Measurements from ENCODE around the gene CDH20.
A peak's percentile ranks its signal among the peaks of the same experiment; 100 is the strongest.

Gene CDH20

DNA sequence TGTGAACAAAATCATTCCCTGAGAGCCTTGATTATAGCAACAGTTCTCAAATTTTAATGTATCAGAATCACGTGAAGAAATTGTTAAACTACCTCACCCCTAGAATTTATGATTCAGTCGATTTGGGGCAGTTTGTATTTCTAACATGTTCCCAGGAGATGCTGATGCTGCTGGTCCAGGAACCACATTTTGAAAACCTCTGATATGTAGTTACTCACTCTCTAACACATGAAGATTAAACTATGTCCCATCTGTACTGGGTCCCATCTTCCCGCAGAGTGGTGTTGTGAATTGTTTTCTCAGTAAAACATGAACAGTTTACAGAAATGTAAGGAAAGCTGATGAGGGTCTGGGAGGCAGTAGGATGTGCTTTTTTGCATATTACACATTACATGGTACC lies 223.1 kb downstream of the CDH20 start:
- Histone ChIP-seq H2BK12ac (ENCODE audit: low read length in 2 of 2) (no peak overlapping the region), H3K36me3 (ENCODE audit: control insufficient read depth in 1 of 2, insufficient read depth in 2 of 2, low read depth in 1 of 2, low read length in 2 of 2) (peaks cover 0 to 8% of the 10 kb centered on the region in 2 experiments), H3K4me3 (ENCODE audit: insufficient read depth in 1 of 2, low read depth in 1 of 2, low read length in 2 of 2) (no peak overlapping the region), H3K18ac (ENCODE audit: low read depth in 1 of 2, low read length in 2 of 2) (no peak overlapping the region), H3K23ac (ENCODE audit: low read length in 2 of 2) (no peak overlapping the region), H2BK5ac (ENCODE audit: low read depth, low read length, poor library complexity, severe bottlenecking) (no peak overlapping the region), H3K9me3 (ENCODE audit: control insufficient read depth, low read length) (no peaks in the 10 kb centered on the region), H4K91ac (ENCODE audit: low read length) (no peak overlapping the region), H2AFZ (ENCODE audit: low read depth, low read length) (no peak overlapping the region), H3K27me3 (ENCODE audit: control insufficient read depth in 1 of 2, insufficient read depth in 1 of 2, low read length in 2 of 2) (no peaks in the 10 kb centered on the region), H3K9ac (ENCODE audit: low read length) (no peak overlapping the region), H2AK5ac (ENCODE audit: low read length, severe bottlenecking) (no peak overlapping the region), H4K8ac (ENCODE audit: low read length) (no peak overlapping the region), H2BK15ac (ENCODE audit: low read depth, poor library complexity, severe bottlenecking) (no peak overlapping the region), H2BK120ac (ENCODE audit: low read depth, low read length) (no peak overlapping the region), H3K79me1 (replicated peaks; ENCODE audit: low read length, poor library complexity, severe bottlenecking) (no peaks in the 10 kb centered on the region), H3K4me1 (ENCODE audit: control insufficient read depth, insufficient read depth, low read depth, low read length) (no peaks in the 10 kb centered on the region), H3K4ac (ENCODE audit: low read depth in 1 of 2, low read length in 2 of 2) (no peak overlapping the region), H3K27ac (ENCODE audit: low read length, poor library complexity, severe bottlenecking) (no peak overlapping the region), H3K4me2 (ENCODE audit: low read length, poor library complexity, severe bottlenecking) (no peak overlapping the region), H3K14ac (ENCODE audit: low read length in 2 of 2) (no peak overlapping the region)
- 100% methylated on average over 2 of the region's 3 CpGs for WGBS
- no peak for DNase-seq

DNA sequence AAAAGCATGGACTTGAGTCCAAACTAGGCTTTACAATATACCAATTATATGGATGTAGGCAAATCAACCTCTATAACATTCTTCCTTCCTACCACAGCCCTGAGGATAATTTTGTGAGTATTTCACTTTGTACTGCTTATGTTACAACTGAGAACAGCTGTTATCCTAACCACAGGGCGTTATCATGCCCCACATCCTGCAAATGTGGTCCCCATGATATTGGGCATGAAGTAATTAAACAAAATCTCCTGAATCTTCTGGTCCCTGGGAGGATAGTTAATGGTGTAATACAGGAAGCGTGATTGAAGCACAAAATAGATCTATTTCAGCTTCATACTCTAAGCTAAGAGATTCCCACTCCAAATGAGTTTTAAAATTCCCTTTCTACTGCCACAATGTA lies 223.6 kb downstream of the CDH20 start:
- H3K4me1 ChIP-seq (ENCODE audit: control insufficient read depth, insufficient read depth, low read depth, low read length) = no peaks in the 10 kb centered on the region
- H3K4me2 ChIP-seq (ENCODE audit: low read length, poor library complexity, severe bottlenecking) = no peak overlapping the region
- H2AK5ac ChIP-seq (ENCODE audit: low read length, severe bottlenecking) = no peak overlapping the region
- H2BK12ac ChIP-seq (ENCODE audit: low read length in 2 of 2) = no peak overlapping the region
- no peak overlapping the region for H3K9ac ChIP-seq (ENCODE audit: low read length)
- no peaks in the 10 kb centered on the region for H3K9me3 ChIP-seq (ENCODE audit: control insufficient read depth, low read length)
- no peak overlapping the region for H3K23ac ChIP-seq (ENCODE audit: low read length in 2 of 2)
- H2BK5ac ChIP-seq (ENCODE audit: low read depth, low read length, poor library complexity, severe bottlenecking) = no peak overlapping the region
- H4K8ac ChIP-seq (ENCODE audit: low read length) = no peak overlapping the region
- H3K18ac ChIP-seq (ENCODE audit: low read depth in 1 of 2, low read length in 2 of 2) = no peak overlapping the region
- no peak overlapping the region for H3K27ac ChIP-seq (ENCODE audit: low read length, poor library complexity, severe bottlenecking)
- no peak overlapping the region for H2BK15ac ChIP-seq (ENCODE audit: low read depth, poor library complexity, severe bottlenecking)
- H3K4me3 ChIP-seq (ENCODE audit: insufficient read depth in 1 of 2, low read depth in 1 of 2, low read length in 2 of 2) = no peak overlapping the region
- WGBS = no CpG with 5 or more reads among the region's 2 CpGs
- no peaks in the 10 kb centered on the region for H3K79me1 ChIP-seq (replicated peaks; ENCODE audit: low read length, poor library complexity, severe bottlenecking)
- no peak overlapping the region for H2AFZ ChIP-seq (ENCODE audit: low read depth, low read length)
- H2BK120ac ChIP-seq (ENCODE audit: low read depth, low read length) = no peak overlapping the region
- H3K4ac ChIP-seq (ENCODE audit: low read depth in 1 of 2, low read length in 2 of 2) = no peak overlapping the region
- H3K36me3 ChIP-seq (ENCODE audit: control insufficient read depth in 1 of 2, insufficient read depth in 2 of 2, low read depth in 1 of 2, low read length in 2 of 2) = peaks cover 0 to 8% of the 10 kb centered on the region in 2 experiments
- H3K14ac ChIP-seq (ENCODE audit: low read length in 2 of 2) = no peak overlapping the region
- DNase-seq = no peak
- H4K91ac ChIP-seq (ENCODE audit: low read length) = no peak overlapping the region
- H3K27me3 ChIP-seq (ENCODE audit: control insufficient read depth in 1 of 2, insufficient read depth in 1 of 2, low read length in 2 of 2) = no peaks in the 10 kb centered on the region

DNA sequence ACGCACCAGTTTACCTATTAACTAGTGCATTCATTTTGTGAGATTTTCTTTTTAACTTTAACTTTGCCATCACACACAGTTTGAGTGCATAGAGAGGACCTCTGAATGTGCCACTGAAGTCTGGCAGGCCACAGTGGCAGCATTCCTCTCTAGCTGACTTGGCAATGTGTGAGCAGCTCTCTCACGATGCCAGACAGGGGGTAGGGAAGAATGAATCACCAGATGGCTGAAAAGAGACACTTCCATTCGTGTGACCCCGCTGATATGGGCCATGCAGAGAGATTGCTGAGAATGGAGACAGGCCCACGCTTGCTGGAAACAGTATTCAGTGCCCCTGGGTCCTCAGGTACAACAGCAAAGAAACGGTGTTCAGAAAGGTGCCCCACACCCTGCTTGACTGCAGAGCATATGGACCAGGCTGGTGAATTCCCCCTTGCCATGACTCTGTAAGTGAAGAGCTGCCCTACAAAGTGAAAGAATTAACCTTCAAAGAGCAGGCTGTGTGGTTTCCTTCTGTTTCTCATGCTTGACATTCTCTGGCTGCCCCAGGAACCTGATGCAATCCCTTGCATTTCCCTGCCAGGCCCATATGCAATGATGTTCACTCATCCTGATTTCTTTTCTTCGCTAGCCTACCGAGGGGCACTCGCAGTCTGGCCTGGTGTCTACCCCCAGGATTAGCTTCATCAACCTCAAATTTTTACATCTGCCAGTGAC lies 236.1 kb downstream of the CDH20 start:
- H3K27me3 ChIP-seq (ENCODE audit: control insufficient read depth in 1 of 2, insufficient read depth in 1 of 2, low read length in 2 of 2) = no peaks in the 10 kb centered on the region
- H3K36me3 ChIP-seq (ENCODE audit: control insufficient read depth in 1 of 2, insufficient read depth in 2 of 2, low read depth in 1 of 2, low read length in 2 of 2) = no peaks in the 10 kb centered on the region
- no peak overlapping the region for H3K23ac ChIP-seq (ENCODE audit: low read length in 2 of 2)
- no peak overlapping the region for H2AFZ ChIP-seq (ENCODE audit: low read depth, low read length)
- H3K4me3 ChIP-seq (ENCODE audit: insufficient read depth in 1 of 2, low read depth in 1 of 2, low read length in 2 of 2) = no peak overlapping the region
- H2BK15ac ChIP-seq (ENCODE audit: low read depth, poor library complexity, severe bottlenecking) = no peak overlapping the region
- H3K18ac ChIP-seq (ENCODE audit: low read depth in 1 of 2, low read length in 2 of 2) = peak overlapping the region in 1 of 2 experiments; percentile 11
- no peak overlapping the region for H2AK5ac ChIP-seq (ENCODE audit: low read length, severe bottlenecking)
- H3K4me1 ChIP-seq (ENCODE audit: control insufficient read depth, insufficient read depth, low read depth, low read length) = no peaks in the 10 kb centered on the region
- H2BK5ac ChIP-seq (ENCODE audit: low read depth, low read length, poor library complexity, severe bottlenecking) = peak overlapping the region; percentile 20
- H4K91ac ChIP-seq (ENCODE audit: low read length) = peak overlapping the region; percentile 4
- no peaks in the 10 kb centered on the region for H3K79me1 ChIP-seq (replicated peaks; ENCODE audit: low read length, poor library complexity, severe bottlenecking)
- peak overlapping the region; percentile 41 for H3K27ac ChIP-seq (ENCODE audit: low read length, poor library complexity, severe bottlenecking)
- peak; percentile 71 for DNase-seq
- H3K4me2 ChIP-seq (ENCODE audit: low read length, poor library complexity, severe bottlenecking) = no peak overlapping the region
- peaks cover 2% of the 10 kb centered on the region for H3K9me3 ChIP-seq (ENCODE audit: control insufficient read depth, low read length)
- no peak overlapping the region for H2BK120ac ChIP-seq (ENCODE audit: low read depth, low read length)
- WGBS = 85% methylated on average over 9 of the region's 9 CpGs
- peak overlapping the region; percentile 10 for H4K8ac ChIP-seq (ENCODE audit: low read length)
- peak overlapping the region in 1 of 2 experiments; percentile 42 for H3K14ac ChIP-seq (ENCODE audit: low read length in 2 of 2)
- peak overlapping the region in 1 of 2 experiments; percentile 36 for H3K4ac ChIP-seq (ENCODE audit: low read depth in 1 of 2, low read length in 2 of 2)
- no peak overlapping the region for H3K9ac ChIP-seq (ENCODE audit: low read length)
- no peak overlapping the region for H2BK12ac ChIP-seq (ENCODE audit: low read length in 2 of 2)

DNA sequence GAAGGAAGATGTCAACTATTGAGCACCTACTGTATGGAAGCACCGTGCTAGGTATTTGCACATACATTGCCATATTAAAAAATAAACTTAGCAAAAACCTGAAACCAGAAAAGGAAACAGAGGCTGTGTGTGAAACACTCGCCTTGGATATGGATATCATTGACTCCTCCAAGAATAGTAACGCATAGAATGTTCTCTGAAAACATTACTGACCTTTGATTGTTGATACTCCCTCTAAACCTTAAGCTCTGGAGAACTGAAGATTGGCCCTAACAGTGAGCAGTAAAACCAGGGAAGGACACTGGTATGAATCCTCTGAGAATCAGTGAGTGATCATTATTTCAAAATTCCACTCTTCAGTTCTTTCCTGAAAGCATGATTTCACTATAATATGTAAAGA lies 236.8 kb downstream of the CDH20 start:
- Histone ChIP-seq H3K4me2 (ENCODE audit: low read length, poor library complexity, severe bottlenecking) (no peak overlapping the region), H3K14ac (ENCODE audit: low read length in 2 of 2) (no peak overlapping the region), H2BK15ac (ENCODE audit: low read depth, poor library complexity, severe bottlenecking) (no peak overlapping the region), H2BK120ac (ENCODE audit: low read depth, low read length) (no peak overlapping the region), H2AFZ (ENCODE audit: low read depth, low read length) (no peak overlapping the region), H4K91ac (ENCODE audit: low read length) (no peak overlapping the region), H3K36me3 (ENCODE audit: control insufficient read depth in 1 of 2, insufficient read depth in 2 of 2, low read depth in 1 of 2, low read length in 2 of 2) (no peaks in the 10 kb centered on the region), H4K8ac (ENCODE audit: low read length) (no peak overlapping the region), H3K9ac (ENCODE audit: low read length) (no peak overlapping the region), H3K23ac (ENCODE audit: low read length in 2 of 2) (no peak overlapping the region), H3K27me3 (ENCODE audit: control insufficient read depth in 1 of 2, insufficient read depth in 1 of 2, low read length in 2 of 2) (no peaks in the 10 kb centered on the region), H2AK5ac (ENCODE audit: low read length, severe bottlenecking) (no peak overlapping the region), H3K4me3 (ENCODE audit: insufficient read depth in 1 of 2, low read depth in 1 of 2, low read length in 2 of 2) (no peak overlapping the region), H3K9me3 (ENCODE audit: control insufficient read depth, low read length) (no peaks in the 10 kb centered on the region), H2BK5ac (ENCODE audit: low read depth, low read length, poor library complexity, severe bottlenecking) (no peak overlapping the region), H3K18ac (ENCODE audit: low read depth in 1 of 2, low read length in 2 of 2) (no peak overlapping the region), H3K4ac (ENCODE audit: low read depth in 1 of 2, low read length in 2 of 2) (no peak overlapping the region), H3K79me1 (replicated peaks; ENCODE audit: low read length, poor library complexity, severe bottlenecking) (no peaks in the 10 kb centered on the region), H3K4me1 (ENCODE audit: control insufficient read depth, insufficient read depth, low read depth, low read length) (no peaks in the 10 kb centered on the region), H3K27ac (ENCODE audit: low read length, poor library complexity, severe bottlenecking) (peak overlapping the region; percentile 41), H2BK12ac (ENCODE audit: low read length in 2 of 2) (no peak overlapping the region)
- no peak for DNase-seq
- WGBS = 96% methylated on average over 3 of the region's 3 CpGs

Measured in mesenchymal stem cell (in vitro differentiated cells and primary cell).